Activated CD4-positive, alpha-beta T cell treated with anti-CD3 and anti-CD28 coated beads, Interleukin-2, Interleukin-4, amounts not matched to agents 100 ng/mL and 50 ng/mL, durations not matched to agents 16 hours and 8 hours (primary cell): ENCODE data around the gene OPN4.
A peak's percentile ranks its signal among the peaks of the same experiment; 100 is the strongest.

Experiments
- DNase-seq: peaks from one replicate; pipeline ENCODE4 v3.0.0-alpha.2; 2020; ENCODE audit warnings: low spot score

OPN4 gene

GRCh38 chr10:86699991-86700840, 45.9 kb downstream of the OPN4 start:
- DNase-seq, result no peak

- no peak for DNase-seq
Observed at GRCh38 chr10:86700851-86701617, 46.7 kb downstream of the OPN4 start.

- no peak for DNase-seq
Observed at GRCh38 chr10:86703176-86703575, 48.8 kb downstream of the OPN4 start.

- DNase-seq, result no peak
Observed at GRCh38 chr10:86705139-86705538, 50.8 kb downstream of the OPN4 start.

GRCh38 chr10:86705905-86706304, 51.6 kb downstream of the OPN4 start:
- no peak for DNase-seq

GRCh38 chr10:86706401-86706841, 52.1 kb downstream of the OPN4 start:
- no peak for DNase-seq

- no peak for DNase-seq
Observed at GRCh38 chr10:86706977-86707376, 52.6 kb downstream of the OPN4 start.

GRCh38 chr10:86707505-86707904, 53.2 kb downstream of the OPN4 start:
- DNase-seq, result no peak

GRCh38 chr10:86708068-86708782, 53.9 kb downstream of the OPN4 start:
- DNase-seq, result no peak

- DNase-seq, result no peak
Observed at GRCh38 chr10:86708783-86709380, 54.5 kb downstream of the OPN4 start.

- no peak for DNase-seq
Observed at GRCh38 chr10:86709396-86710185, 55.2 kb downstream of the OPN4 start.

- peak; percentile 86 for DNase-seq
Observed at GRCh38 chr10:86710987-86711512, 56.7 kb downstream of the OPN4 start.

- peak; percentile 39 for DNase-seq
Observed at GRCh38 chr10:86711513-86712316, 57.4 kb downstream of the OPN4 start.

GRCh38 chr10:86712317-86712707, 58.0 kb downstream of the OPN4 start:
- no peak for DNase-seq

- DNase-seq, result no peak
Observed at GRCh38 chr10:86715156-86715795, 60.9 kb downstream of the OPN4 start.

GRCh38 chr10:86715836-86716235, 61.5 kb downstream of the OPN4 start:
- DNase-seq, result no peak
